Fibroblast of skin of back (primary cell): ENCODE measurements around the gene KRT34.

ENCODE experiments used
- DNase-seq: peaks from one replicate; pipeline ENCODE4 v3.0.0-alpha.2; 2013

Gene KRT34

GRCh38 chr17:41331606-41332005 is 50.5 kb downstream of the KRT34 start:
- DNase-seq, result no peak

- DNase-seq, result peak; percentile 70
Measured at GRCh38 chr17:41329279-41329948, 52.7 kb downstream of the KRT34 start.

GRCh38 chr17:41328207-41328606 is 53.9 kb downstream of the KRT34 start:
- DNase-seq, result no peak
